ENCODE measurements around the gene SMYD4.
A peak's percentile ranks its signal among the peaks of the same experiment; 100 is the strongest.

Gene SMYD4

DNA sequence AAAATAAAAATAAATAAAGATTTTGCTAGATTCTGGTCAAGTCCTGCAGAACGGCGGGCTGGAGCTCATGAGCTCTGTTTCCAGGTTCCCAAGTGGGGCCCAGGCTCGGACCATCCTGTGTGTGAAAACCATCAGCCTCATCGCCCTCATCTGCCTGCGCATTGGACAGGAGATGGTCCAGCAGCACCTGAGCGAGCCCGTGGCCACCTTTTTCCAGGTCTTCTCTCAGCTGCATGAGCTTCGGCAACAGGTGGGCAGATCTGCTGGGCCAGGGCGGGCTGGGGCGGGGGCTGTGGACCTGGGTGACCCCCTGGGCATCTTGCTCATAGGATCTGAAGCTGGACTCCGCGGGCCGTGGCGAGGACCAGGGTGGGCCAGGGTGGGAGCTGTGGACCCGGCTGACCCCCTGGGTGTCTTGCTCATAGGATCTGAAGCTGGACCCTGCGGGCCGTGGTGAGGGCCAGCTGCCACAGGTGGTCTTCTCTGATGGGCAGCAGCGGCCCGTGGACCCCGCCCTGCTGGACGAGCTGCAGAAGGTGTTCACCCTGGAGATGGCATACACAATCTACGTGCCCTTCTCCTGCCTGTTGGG lies 97.4 kb downstream of the SMYD4 start:
- no peak for DNase-seq (ENCODE audit: low spot score)
- no peak for FAIRE-seq

DNA sequence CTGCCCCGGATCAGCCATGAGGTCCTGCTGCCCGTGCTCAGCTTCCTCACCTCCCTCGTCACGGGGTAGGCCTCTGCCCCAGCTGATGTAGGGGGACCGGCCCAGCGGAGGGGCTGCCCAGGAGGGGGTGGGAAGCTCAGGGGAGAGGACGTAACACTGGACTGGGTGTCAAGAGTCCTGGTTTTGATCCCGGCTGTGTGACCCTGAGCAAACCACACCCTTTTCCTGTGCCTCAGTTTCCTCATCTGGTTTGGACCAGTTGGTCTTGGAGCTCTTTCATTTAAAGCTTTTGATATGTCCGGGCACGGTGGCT lies 98.6 kb downstream of the SMYD4 start:
- no peak for FAIRE-seq
- DNase-seq (ENCODE audit: low spot score): no peak

DNA sequence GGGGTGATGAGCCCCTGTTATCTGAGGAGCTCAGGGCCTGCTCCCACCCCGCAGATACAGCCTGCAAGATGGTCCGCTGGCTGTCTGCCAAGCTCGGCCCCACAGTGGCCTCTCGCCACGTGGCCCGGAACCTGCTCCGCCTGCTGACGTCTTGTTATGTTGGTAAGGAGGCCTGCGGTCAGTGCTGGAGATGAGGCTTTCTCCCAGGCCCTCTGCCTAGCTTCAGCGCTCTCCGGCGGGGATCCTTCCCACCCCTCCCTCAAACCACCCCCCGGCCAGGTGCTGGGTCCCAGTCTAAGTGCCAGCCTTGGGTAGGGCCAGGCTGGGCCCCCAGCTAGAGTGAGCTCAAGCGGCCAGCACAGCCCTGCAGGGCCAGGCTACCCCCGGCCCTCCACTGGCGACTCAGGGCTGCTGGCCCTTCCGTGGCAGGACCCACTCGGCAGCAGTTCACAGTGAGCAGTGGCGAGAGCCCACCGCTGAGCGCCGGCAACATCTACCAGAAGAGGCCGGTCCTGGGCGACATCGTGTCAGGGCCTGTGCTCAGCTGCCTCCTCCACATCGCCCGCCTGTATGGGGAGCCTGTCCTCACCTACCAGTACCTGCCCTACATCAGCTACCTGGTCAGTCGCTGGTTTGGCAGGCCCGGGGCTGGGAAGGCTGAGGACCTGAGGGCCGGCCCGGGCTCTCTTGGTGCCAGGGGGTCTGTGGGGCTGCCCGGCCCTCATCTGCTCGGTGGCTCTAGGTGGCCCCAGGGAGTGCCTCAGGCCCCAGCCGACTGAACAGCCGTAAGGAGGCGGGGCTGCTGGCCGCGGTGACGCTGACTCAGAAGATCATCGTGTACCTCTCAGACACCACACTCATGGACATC lies 99.1 kb downstream of the SMYD4 start:
- peak; percentile 15 for FAIRE-seq

DNA sequence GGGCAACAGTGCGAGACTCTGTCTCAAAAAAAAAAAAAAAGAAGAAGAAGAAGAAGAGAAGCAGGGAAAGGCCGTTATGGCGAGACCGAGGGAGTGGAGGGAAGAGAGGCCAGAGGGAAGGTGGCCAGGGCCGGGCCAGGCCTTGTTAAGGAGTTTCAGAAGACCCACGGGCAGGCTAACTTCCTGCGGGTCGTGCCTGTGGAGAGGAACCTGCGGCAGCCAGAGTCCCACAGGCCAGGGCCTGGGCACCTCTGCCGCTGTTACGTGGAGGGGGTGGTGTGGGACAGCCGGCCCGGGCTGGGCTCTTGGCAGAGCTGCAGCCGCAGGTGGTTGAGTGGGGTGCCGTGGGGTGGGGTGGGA lies 99.8 kb downstream of the SMYD4 start:
- DNase-seq (ENCODE audit: low spot score) (no peak), FAIRE-seq (no peak)

More for the DNA sequence above, 99.1 kb downstream of the SMYD4 start:
- DNase-seq (ENCODE audit: low spot score): peak; percentile 70
